Left lung (tissue), 10 donors: ENCODE data around the gene NRIP2. TPM values are rescaled to one million over a fixed set of nuclear protein-coding genes. Genes with fewer than 3 reads are reported as not detected.

Experiments
- ATAC-seq: fragments of 200-7000 bp; cut with Tn5 transposase; one replicate; pipeline ENCODE4 v1.9.1; 2020; ENCODE audit warnings: moderate library complexity
- DNase-seq, 4 donors: peaks; one replicate each; pipeline ENCODE4 v3.0.0-alpha.2; 2013 to 2020
- H3K27ac ChIP-seq, 2 donors: fragments of 200-600 bp; sonication (generic) in 1 of 2; one replicate each; pipeline versions ENCODE4 v1.5.0 to v1.8.0; 2020 to 2021
- H3K27me3 ChIP-seq, 2 donors: fragments of 200-600 bp; sonication (generic) in 1 of 2; one replicate each; pipeline versions ENCODE4 v1.5.0 to v1.8.0; 2020 to 2021
- H3K36me3 ChIP-seq, 2 donors: fragments of 200-600 bp; sonication (generic) in 1 of 2; one replicate each; pipeline versions ENCODE4 v1.5.0 to v1.8.0; 2020 to 2021
- H3K4me1 ChIP-seq, 2 donors: fragments of 200-600 bp; one replicate each; pipeline ENCODE4 v1.8.0; 2021
- H3K4me3 ChIP-seq, 2 donors: fragments of 200-600 bp; sonication (generic) in 1 of 2; one replicate each; pipeline versions ENCODE4 v1.5.0 to v1.8.0; 2020 to 2021; ENCODE audit warnings: mild to moderate bottlenecking in 1 of 2
- H3K9me3 ChIP-seq, 2 donors: fragments of 200-600 bp; sonication (generic) in 1 of 2; one replicate each; pipeline versions ENCODE4 v1.5.0 to v1.8.0; 2020 to 2021
- CTCF ChIP-seq, 2 donors: fragments of 200-600 bp; sonication (generic) in 1 of 2; IDR thresholded peaks; one replicate each; pipeline versions ENCODE4 v1.5.0 to v1.8.0; 2021; ENCODE audit warnings: antibody characterized with exemption in 2 of 2
- intact Hi-C, 2 donors: fragments of 100-400 bp; cut with DNase I; formaldehyde crosslinking; loops; one replicate each; pipeline versions ENCODE4 v1.11.2 to v1.14.2; 2022
- polyA plus RNA-seq, 6 donors: library from polyadenylated mRNA; unstranded; fragments of 120-200 nt; gene quantifications; one replicate each; pipeline ENCODE4 v1.2.1, GENCODE V29; 2013; ENCODE audit not compliant: insufficient read length in 6 of 6
- total RNA-seq, 2 donors: library from RNA; stranded (reverse); fragmentation: NEBNext Ultra II Directional; extraction: Animal tissue kit (Norgen Biotek cat#: 25700); gene quantifications; one replicate each; pipeline ENCODE4 v1.2.1, GENCODE V29; 2021
- donor health status: DM: no; HTN: yes; CAD: no.
- donor health status: DM: no; HTN: no; CAD: no.

Gene NRIP2
- total and polyA plus RNA-seq, 8 donors, result 0.79 to 8.1 (median 7.1) TPM

- DNase-seq, result no peak
Measured at GRCh38 chr12:2826721-2827515, 7.9 kb downstream of the NRIP2 start.

GRCh38 chr12:2826036-2826435 is 8.8 kb downstream of the NRIP2 start:
- Histone ChIP-seq H3K36me3 (peaks cover 0 to 100% of the 10 kb centered on the region in 2 donors), H3K4me3 (no peak overlapping the region), H3K4me1 (no peaks in the 10 kb centered on the region), H3K9me3 (no peaks in the 10 kb centered on the region), H3K27ac (no peak overlapping the region), H3K27me3 (no peaks in the 10 kb centered on the region)
- no peak for TF ChIP-seq CTCF (IDR thresholded peaks at IDR 0.05)
- no peak for ATAC-seq
- DNase-seq, result no peak
- intact Hi-C loops, result no loop called here

More at GRCh38 chr12:2826721-2827515, 7.9 kb downstream of the NRIP2 start:
- Histone ChIP-seq H3K4me3 (no peak overlapping the region), H3K27ac (no peak overlapping the region), H3K4me1 (no peaks in the 10 kb centered on the region), H3K36me3 (peaks cover 0 to 97% of the 10 kb centered on the region in 2 donors), H3K27me3 (no peaks in the 10 kb centered on the region), H3K9me3 (no peaks in the 10 kb centered on the region)
- intact Hi-C loops, result no loop called here
- TF ChIP-seq CTCF (IDR thresholded peaks at IDR 0.05), result no peak
- ATAC-seq, result no peak

- peaks cover 0 to 100% of the 10 kb centered on the region in 2 donors for H3K36me3 ChIP-seq
Measured at GRCh38 chr12:2825132-2825531, 9.7 kb downstream of the NRIP2 start.

GRCh38 chr12:2824541-2824940 is 10.3 kb downstream of the NRIP2 start:
- ATAC-seq, result no peak
- H3K4me1 ChIP-seq, result no peaks in the 10 kb centered on the region

More at GRCh38 chr12:2825132-2825531, 9.7 kb downstream of the NRIP2 start:
- intact Hi-C loops, result no loop called here
- ATAC-seq (no peak), DNase-seq (no peak)
- H3K4me1 ChIP-seq, result no peaks in the 10 kb centered on the region
- no peak overlapping the region for H3K4me3 ChIP-seq
- H3K9me3 ChIP-seq, result no peaks in the 10 kb centered on the region
- TF ChIP-seq CTCF (IDR thresholded peaks at IDR 0.05), result no peak
- H3K27me3 ChIP-seq, result no peaks in the 10 kb centered on the region
- H3K27ac ChIP-seq, result no peak overlapping the region

More at GRCh38 chr12:2824541-2824940, 10.3 kb downstream of the NRIP2 start:
- Histone ChIP-seq H3K27me3 (no peaks in the 10 kb centered on the region), H3K9me3 (no peaks in the 10 kb centered on the region), H3K36me3 (peaks cover 0 to 100% of the 10 kb centered on the region in 2 donors), H3K4me3 (no peak overlapping the region), H3K27ac (no peak overlapping the region)
- no peak for DNase-seq
- TF ChIP-seq CTCF (IDR thresholded peaks at IDR 0.05), result no peak
- intact Hi-C loops, result no loop called here
